Measurements from ENCODE around the gene SPTBN1. TPM values are rescaled to one million over a fixed set of nuclear protein-coding genes. Genes with fewer than 3 reads are reported as not detected.

The SPTBN1 gene
- total RNA-seq, 1 donor from 2014 or later = 53.8 TPM

- Mint-ChIP-seq H3K36me3 (ENCODE audit: low read depth) (no peaks in the 10 kb centered on the region), H3K27ac (no peak overlapping the region), H3K9me3 (peaks cover 8% of the 10 kb centered on the region)
Measured at GRCh38 chr2:54424555-54425163, 31.5 kb upstream of the SPTBN1 start.

GRCh38 chr2:54428108-54428831 is 27.9 kb upstream of the SPTBN1 start:
- intact Hi-C loops (cut with micrococcal nuclease) = no loop called here
- Mint-ChIP-seq H3K9me3 (no peaks in the 10 kb centered on the region), H3K36me3 (ENCODE audit: low read depth) (no peaks in the 10 kb centered on the region), H3K4me3 (no peak overlapping the region), H3K27me3 (no peaks in the 10 kb centered on the region), H3K4me1 (peaks cover 5% of the 10 kb centered on the region), H3K27ac (no peak overlapping the region)
- no peak for DNase-seq

More at GRCh38 chr2:54424555-54425163, 31.5 kb upstream of the SPTBN1 start:
- no peak overlapping the region for H3K4me3 Mint-ChIP-seq
- H3K4me1 Mint-ChIP-seq = peaks cover 3% of the 10 kb centered on the region
- peaks cover 2% of the 10 kb centered on the region for H3K27me3 Mint-ChIP-seq
- intact Hi-C loops (cut with micrococcal nuclease) = no loop called here
- DNase-seq = no peak

GRCh38 chr2:54429054-54429453 is 27.1 kb upstream of the SPTBN1 start:
- no peak overlapping the region for H3K27ac Mint-ChIP-seq
- H3K36me3 Mint-ChIP-seq (ENCODE audit: low read depth) = no peaks in the 10 kb centered on the region
- no peaks in the 10 kb centered on the region for H3K27me3 Mint-ChIP-seq
- H3K4me3 Mint-ChIP-seq = no peak overlapping the region
- no peaks in the 10 kb centered on the region for H3K9me3 Mint-ChIP-seq
- intact Hi-C loops (cut with micrococcal nuclease) = no loop called here
- peaks cover 5% of the 10 kb centered on the region for H3K4me1 Mint-ChIP-seq
- DNase-seq = no peak

DNA sequence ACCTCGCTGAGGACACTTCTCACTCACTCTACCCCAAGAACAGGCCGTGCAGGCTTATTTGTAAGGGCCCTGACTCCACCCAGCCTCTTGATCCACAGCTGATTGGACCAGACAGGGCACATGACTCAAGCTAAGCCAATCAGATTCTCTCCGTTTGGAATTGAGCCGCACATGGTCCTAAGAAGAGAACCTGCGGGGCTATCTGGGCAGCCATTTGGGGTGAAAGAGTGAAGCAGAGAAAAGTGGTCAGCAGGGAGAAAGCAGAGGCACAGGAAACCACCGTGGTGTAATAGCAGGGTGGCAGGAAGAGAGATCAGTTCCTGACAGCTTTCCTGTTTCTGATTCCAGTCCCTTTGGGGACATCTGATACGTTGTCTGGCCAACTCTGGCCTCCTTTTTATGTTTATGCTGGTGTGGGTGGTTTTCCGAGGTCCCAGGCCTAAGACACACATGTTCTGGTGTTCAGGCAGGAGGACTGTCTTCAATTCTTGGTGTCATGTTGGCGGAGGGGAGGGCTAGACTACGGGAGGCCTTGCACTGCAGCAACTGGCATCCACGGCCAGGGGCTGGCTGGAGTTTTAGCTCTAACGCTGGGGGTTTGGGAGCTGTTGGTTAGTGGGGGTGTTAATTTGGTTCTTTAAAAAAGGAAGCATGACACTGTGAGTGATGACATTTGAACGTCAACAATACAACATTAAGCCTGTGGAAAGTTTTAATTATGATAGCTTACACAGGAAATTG is 26.1 kb upstream of the SPTBN1 start:
- no peak for DNase-seq
- intact Hi-C loops (cut with micrococcal nuclease) = no loop called here

GRCh38 chr2:54430649-54431048 is 25.5 kb upstream of the SPTBN1 start:
- no peak for DNase-seq
- intact Hi-C loops (cut with micrococcal nuclease) = no loop called here
- no peaks in the 10 kb centered on the region for H3K36me3 Mint-ChIP-seq (ENCODE audit: low read depth)
- H3K4me1 Mint-ChIP-seq = peaks cover 5% of the 10 kb centered on the region
- no peaks in the 10 kb centered on the region for H3K9me3 Mint-ChIP-seq
- no peak overlapping the region for H3K27ac Mint-ChIP-seq
- H3K4me3 Mint-ChIP-seq = no peak overlapping the region
- H3K27me3 Mint-ChIP-seq = peaks cover 4% of the 10 kb centered on the region

More for the DNA sequence above, 26.1 kb upstream of the SPTBN1 start:
- no peaks in the 10 kb centered on the region for H3K27me3 Mint-ChIP-seq
- H3K27ac Mint-ChIP-seq = no peak overlapping the region
- H3K9me3 Mint-ChIP-seq = no peaks in the 10 kb centered on the region
- no peak overlapping the region for H3K4me3 Mint-ChIP-seq
- peaks cover 5% of the 10 kb centered on the region for H3K4me1 Mint-ChIP-seq
- H3K36me3 Mint-ChIP-seq (ENCODE audit: low read depth) = no peaks in the 10 kb centered on the region

GRCh38 chr2:54432251-54433015 is 23.7 kb upstream of the SPTBN1 start:
- no peaks in the 10 kb centered on the region for H3K9me3 Mint-ChIP-seq
- no peak for DNase-seq
- H3K27ac Mint-ChIP-seq = no peak overlapping the region

GRCh38 chr2:54434229-54434628 is 21.9 kb upstream of the SPTBN1 start:
- Mint-ChIP-seq H3K36me3 (ENCODE audit: low read depth) (no peaks in the 10 kb centered on the region), H3K27ac (no peak overlapping the region), H3K4me3 (no peak overlapping the region), H3K4me1 (peaks cover 5% of the 10 kb centered on the region), H3K9me3 (no peaks in the 10 kb centered on the region), H3K27me3 (peaks cover 7% of the 10 kb centered on the region)
- intact Hi-C loops (cut with micrococcal nuclease) = no loop called here
- DNase-seq = no peak

More at GRCh38 chr2:54432251-54433015, 23.7 kb upstream of the SPTBN1 start:
- Mint-ChIP-seq H3K4me3 (no peak overlapping the region), H3K36me3 (ENCODE audit: low read depth) (no peaks in the 10 kb centered on the region), H3K4me1 (peaks cover 5% of the 10 kb centered on the region), H3K27me3 (peaks cover 5% of the 10 kb centered on the region)
- intact Hi-C loops (cut with micrococcal nuclease) = no loop called here

DNA sequence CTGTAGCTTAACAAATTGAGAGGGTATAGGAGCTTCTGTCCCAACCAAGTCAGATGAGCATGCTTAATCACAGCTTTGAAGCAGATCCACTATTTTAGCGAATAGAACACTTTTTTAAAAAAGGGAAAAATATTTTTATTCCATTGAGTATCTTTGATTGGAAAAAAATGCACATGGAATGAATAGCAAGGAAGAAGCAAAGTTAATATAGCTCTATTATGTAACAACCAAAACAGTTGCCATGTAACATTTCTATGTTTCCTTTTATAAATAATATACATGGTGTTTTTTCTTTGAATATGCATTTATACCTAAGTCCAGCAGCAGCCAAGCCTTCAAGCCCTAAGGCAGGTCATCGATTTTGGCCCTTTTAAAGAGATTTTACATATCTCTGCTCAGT is 21.4 kb upstream of the SPTBN1 start:
- Mint-ChIP-seq H3K9me3 (no peaks in the 10 kb centered on the region), H3K4me1 (peaks cover 5% of the 10 kb centered on the region), H3K27ac (no peak overlapping the region), H3K4me3 (no peak overlapping the region), H3K36me3 (ENCODE audit: low read depth) (no peaks in the 10 kb centered on the region), H3K27me3 (peaks cover 7% of the 10 kb centered on the region)
- no peak for DNase-seq
- intact Hi-C loops (cut with micrococcal nuclease) = no loop called here

DNA sequence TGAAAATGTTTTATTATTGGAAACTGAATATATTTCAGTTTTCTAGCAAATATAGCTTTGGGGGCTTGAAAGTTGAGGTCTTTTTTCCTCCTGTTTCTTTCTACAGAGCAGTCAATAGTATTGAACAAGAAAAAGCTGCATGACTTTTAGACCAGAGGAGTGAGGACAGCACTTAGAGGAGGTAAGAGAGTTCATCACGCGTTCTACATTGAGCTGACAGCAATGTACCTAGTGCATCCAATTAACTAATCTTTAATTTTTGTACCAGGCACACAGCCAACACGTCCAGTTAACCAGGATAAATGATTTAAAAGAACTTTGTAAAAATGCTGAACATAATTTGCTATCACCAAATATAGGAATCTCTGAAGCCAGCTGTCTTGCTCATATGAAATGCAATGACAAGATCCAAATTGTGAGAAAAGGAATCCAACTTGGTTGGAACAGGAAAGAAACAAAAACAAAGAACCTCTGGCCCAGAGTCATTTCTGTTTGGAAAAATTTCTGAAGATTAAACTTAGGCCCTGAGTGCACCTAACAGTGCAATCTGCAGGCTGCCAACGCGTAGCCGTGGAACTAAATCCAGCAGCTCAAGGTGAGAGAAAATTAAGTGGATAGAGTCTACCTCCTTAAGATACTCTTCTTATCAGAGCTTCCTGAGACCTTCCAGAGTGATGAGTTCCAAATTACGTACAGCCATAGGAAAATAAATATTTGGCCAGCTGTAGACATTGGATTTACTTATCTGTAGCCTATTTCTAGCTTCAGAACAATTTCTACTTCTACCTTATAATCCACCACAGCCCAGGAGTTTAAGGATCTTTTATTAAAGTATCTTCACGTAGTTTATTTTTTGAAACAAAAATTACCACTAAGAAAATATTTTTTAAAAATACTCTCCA is 20.6 kb upstream of the SPTBN1 start:
- Mint-ChIP-seq H3K27ac (no peak overlapping the region), H3K4me3 (no peak overlapping the region), H3K36me3 (ENCODE audit: low read depth) (no peaks in the 10 kb centered on the region), H3K9me3 (no peaks in the 10 kb centered on the region), H3K27me3 (peaks cover 11% of the 10 kb centered on the region), H3K4me1 (no peaks in the 10 kb centered on the region)
- intact Hi-C loops (cut with micrococcal nuclease) = no loop called here
- no peak for DNase-seq

DNA sequence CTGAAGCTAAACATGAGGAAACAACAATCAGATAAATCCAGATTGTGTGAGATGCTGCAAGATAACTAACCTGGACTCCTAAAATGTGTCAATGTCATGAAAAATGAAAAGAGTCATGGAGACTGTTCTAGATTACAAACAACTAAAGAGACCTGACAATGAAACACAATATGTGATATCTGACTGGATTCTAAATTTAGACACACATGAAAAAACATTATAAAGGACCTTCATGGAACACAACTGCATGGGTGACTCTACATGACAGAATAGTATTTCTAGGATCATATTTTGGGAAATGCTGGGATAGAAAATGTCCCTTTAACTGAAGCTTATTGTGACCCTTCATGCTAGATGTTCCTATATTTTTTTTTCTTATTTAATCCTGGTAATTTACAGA is 18.5 kb upstream of the SPTBN1 start:
- no peaks in the 10 kb centered on the region for H3K9me3 Mint-ChIP-seq
- H3K27me3 Mint-ChIP-seq = peaks cover 14% of the 10 kb centered on the region
- intact Hi-C loops (cut with micrococcal nuclease) = no loop called here
- H3K4me1 Mint-ChIP-seq = no peaks in the 10 kb centered on the region
- H3K4me3 Mint-ChIP-seq = no peak overlapping the region
- no peak for DNase-seq
- H3K27ac Mint-ChIP-seq = no peak overlapping the region
- H3K36me3 Mint-ChIP-seq (ENCODE audit: low read depth) = no peaks in the 10 kb centered on the region

- no peaks in the 10 kb centered on the region for H3K9me3 Mint-ChIP-seq
- H3K27ac Mint-ChIP-seq = no peak overlapping the region
- H3K27me3 Mint-ChIP-seq = peaks cover 14% of the 10 kb centered on the region
- H3K4me3 Mint-ChIP-seq = no peak overlapping the region
- intact Hi-C loops (cut with micrococcal nuclease) = no loop called here
- DNase-seq = no peak
- H3K4me1 Mint-ChIP-seq = no peaks in the 10 kb centered on the region
- no peaks in the 10 kb centered on the region for H3K36me3 Mint-ChIP-seq (ENCODE audit: low read depth)
Measured at GRCh38 chr2:54438271-54438670, 17.9 kb upstream of the SPTBN1 start.

DNA sequence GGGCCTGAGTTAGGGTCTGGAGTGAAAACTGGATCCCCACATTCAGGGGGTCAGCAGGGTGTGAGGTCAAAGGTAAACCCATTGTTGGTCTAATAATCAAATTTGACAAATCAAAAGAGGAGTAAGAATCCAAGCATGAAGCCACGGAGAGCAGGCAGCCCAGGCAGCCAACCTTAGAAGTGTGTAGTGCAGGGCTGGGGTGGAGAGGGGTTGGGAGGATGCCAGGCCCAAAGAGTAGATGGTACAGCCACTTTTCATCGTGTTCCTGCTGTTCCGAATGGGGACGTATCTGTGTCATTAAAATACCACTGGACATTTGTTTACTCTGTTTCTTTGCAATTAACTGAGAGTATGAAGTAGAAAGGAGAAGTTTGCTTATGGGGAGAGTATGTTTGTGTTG is 16.5 kb upstream of the SPTBN1 start:
- no peak for DNase-seq
- intact Hi-C loops (cut with micrococcal nuclease) = no loop called here

GRCh38 chr2:54440050-54440449 is 16.1 kb upstream of the SPTBN1 start:
- Mint-ChIP-seq H3K27ac (no peak overlapping the region), H3K36me3 (ENCODE audit: low read depth) (no peaks in the 10 kb centered on the region), H3K4me3 (no peak overlapping the region), H3K4me1 (no peaks in the 10 kb centered on the region), H3K27me3 (peaks cover 16% of the 10 kb centered on the region), H3K9me3 (no peaks in the 10 kb centered on the region)
- intact Hi-C loops (cut with micrococcal nuclease) = no loop called here
- no peak for DNase-seq

More for the DNA sequence above, 16.5 kb upstream of the SPTBN1 start:
- Mint-ChIP-seq H3K27ac (no peak overlapping the region), H3K27me3 (peaks cover 16% of the 10 kb centered on the region), H3K9me3 (no peaks in the 10 kb centered on the region), H3K4me1 (no peaks in the 10 kb centered on the region), H3K36me3 (ENCODE audit: low read depth) (no peaks in the 10 kb centered on the region), H3K4me3 (no peak overlapping the region)

All from activated CD4-positive, alpha-beta T cell treated with anti-CD3 and anti-CD28 coated beads, Interleukin-2, amount 10 ng/mL, durations not matched to agents 24 days and 14 days (primary cell).